ENCODE results near the gene F8A2.
"Not testable (repeated sequence)": the region's sequence is repeated elsewhere in the genome, so short reads cannot be mapped to it uniquely, and the experiment has no call there.

F8A2 gene

DNA sequence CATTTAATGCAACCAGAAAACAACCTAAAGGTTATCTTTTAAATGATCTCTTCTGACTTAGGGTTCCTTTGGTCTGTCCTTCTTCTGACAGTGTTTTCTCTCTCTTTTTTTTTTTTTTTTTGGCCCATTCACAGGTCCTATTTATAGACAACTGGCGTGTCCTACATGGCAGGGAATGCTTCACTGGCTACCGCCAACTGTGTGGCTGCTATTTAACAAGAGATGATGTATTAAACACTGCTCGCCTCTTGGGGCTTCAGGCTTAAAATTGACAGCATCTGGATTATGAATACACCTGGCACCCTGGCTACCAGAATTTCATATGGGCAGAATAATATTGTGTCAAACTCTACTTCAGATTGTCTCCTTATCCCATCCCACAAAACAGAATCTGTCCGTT, 32.4 kb upstream of the F8A2 start:
- H3K9me3 ChIP-seq (ENCODE audit: low read length); H3K27me3 ChIP-seq (ENCODE audit: insufficient read depth, low read length); H3K9ac ChIP-seq (ENCODE audit: low read length); H3K4me1 ChIP-seq (ENCODE audit: insufficient read depth, low read length, severe bottlenecking); H2AFZ ChIP-seq (ENCODE audit: low read length); H3K79me2 ChIP-seq (ENCODE audit: insufficient read depth, low read length); H3K9me2 ChIP-seq (ENCODE audit: low read depth, low read length); H3K4me2 ChIP-seq (ENCODE audit: low read length); H4K20me1 ChIP-seq (ENCODE audit: insufficient read depth, low read length); H3F3A ChIP-seq (ENCODE audit: insufficient read depth, low read length); H3K27ac ChIP-seq (ENCODE audit: low read depth, low read length, poor library complexity, severe bottlenecking); H3K36me3 ChIP-seq (ENCODE audit: insufficient read depth, low read length); H3K4me3 ChIP-seq (ENCODE audit: low read depth, low read length, poor library complexity, severe bottlenecking): not testable (repeated sequence)

DNA sequence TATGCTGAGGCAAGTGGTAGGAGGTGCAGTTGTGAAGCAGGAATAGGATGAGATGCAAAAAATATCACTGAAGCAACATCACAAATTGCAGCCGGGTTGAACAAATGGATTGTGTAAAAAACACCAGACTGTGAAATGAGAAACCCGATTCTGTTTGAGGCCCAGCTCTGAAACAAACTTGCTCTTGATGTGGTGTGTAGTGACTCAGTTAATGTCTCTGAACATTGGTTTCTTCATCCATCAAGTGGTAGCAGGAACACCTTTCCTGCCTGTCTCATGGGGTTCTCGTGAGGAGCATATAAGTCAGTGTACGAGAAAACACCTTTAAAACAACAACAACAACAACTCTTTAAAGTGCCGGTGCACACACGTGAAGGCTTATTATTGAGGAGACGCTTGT, 18.2 kb upstream of the F8A2 start:
- H3K9ac ChIP-seq (ENCODE audit: low read length); H3F3A ChIP-seq (ENCODE audit: insufficient read depth, low read length); H3K9me3 ChIP-seq (ENCODE audit: low read length); H3K79me2 ChIP-seq (ENCODE audit: insufficient read depth, low read length); H3K9me2 ChIP-seq (ENCODE audit: low read depth, low read length); H3K4me3 ChIP-seq (ENCODE audit: low read depth, low read length, poor library complexity, severe bottlenecking); H3K27me3 ChIP-seq (ENCODE audit: insufficient read depth, low read length); H3K27ac ChIP-seq (ENCODE audit: low read depth, low read length, poor library complexity, severe bottlenecking); H3K36me3 ChIP-seq (ENCODE audit: insufficient read depth, low read length); H3K4me2 ChIP-seq (ENCODE audit: low read length); H2AFZ ChIP-seq (ENCODE audit: low read length); H3K4me1 ChIP-seq (ENCODE audit: insufficient read depth, low read length, severe bottlenecking); H4K20me1 ChIP-seq (ENCODE audit: insufficient read depth, low read length): not testable (repeated sequence)

DNA sequence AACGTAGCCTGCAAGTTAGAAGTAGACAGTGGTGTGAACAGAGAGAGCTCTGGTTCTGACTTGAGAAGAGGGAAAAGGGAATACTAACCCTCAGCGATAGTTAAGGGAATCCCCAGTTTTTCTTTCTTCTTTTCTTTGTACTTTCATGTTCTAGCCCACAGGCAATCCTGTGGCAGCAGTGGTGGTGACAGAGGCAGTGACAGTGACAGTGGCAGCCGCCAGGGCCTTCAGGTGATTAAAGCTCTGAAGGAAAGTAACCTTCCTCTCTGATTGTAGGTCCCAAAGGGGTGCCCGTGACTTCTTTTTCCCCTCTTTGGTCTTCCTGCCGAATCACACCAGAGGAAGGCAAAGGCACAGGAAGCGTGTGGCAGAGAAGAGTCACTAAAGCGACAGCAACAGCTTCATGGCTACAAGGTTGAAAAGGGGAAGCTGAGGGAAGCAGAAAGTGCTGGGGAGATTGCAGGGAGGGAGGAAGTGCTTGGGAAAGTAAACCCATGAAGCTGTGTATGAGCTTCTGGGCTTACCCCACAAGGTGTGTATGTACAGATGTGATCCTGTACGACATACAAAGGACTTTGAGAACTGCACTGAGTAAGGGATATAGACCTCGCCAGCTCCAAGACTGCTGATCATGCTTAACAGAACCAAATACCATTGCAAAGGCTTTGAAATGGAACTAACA, 8.0 kb upstream of the F8A2 start:
- not testable (repeated sequence) for H3K4me1 ChIP-seq (ENCODE audit: insufficient read depth, low read length, severe bottlenecking); H3K9me3 ChIP-seq (ENCODE audit: low read length); H3K4me3 ChIP-seq (ENCODE audit: low read depth, low read length, poor library complexity, severe bottlenecking); H3K79me2 ChIP-seq (ENCODE audit: insufficient read depth, low read length); H3K9me2 ChIP-seq (ENCODE audit: low read depth, low read length); H4K20me1 ChIP-seq (ENCODE audit: insufficient read depth, low read length); H3K9ac ChIP-seq (ENCODE audit: low read length); H3K27me3 ChIP-seq (ENCODE audit: insufficient read depth, low read length); H3K4me2 ChIP-seq (ENCODE audit: low read length); H3K36me3 ChIP-seq (ENCODE audit: insufficient read depth, low read length); H2AFZ ChIP-seq (ENCODE audit: low read length); H3K27ac ChIP-seq (ENCODE audit: low read depth, low read length, poor library complexity, severe bottlenecking); H3F3A ChIP-seq (ENCODE audit: insufficient read depth, low read length)

DNA sequence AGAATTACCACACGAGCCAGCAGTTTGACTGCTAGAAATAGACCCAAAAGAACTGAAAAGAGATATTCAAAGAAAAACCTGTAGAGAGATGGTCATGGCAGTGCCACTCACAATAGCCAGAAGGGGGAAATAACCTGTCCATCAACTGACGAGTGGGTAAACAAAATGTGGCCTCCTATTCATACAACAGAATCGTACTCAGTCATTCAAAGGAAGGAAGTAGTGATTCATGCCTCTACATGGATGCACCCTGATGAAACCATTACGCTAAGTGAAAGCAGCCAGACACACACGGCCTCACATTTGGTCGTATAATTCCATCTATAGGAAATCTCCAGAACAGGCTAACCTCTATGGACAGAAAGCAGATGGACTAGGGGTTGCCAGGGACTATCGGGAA, 2.1 kb upstream of the F8A2 start:
- not testable (repeated sequence) for H3K79me2 ChIP-seq (ENCODE audit: insufficient read depth, low read length); H3K4me1 ChIP-seq (ENCODE audit: insufficient read depth, low read length, severe bottlenecking); H3K4me2 ChIP-seq (ENCODE audit: low read length); H3K9ac ChIP-seq (ENCODE audit: low read length); H3K4me3 ChIP-seq (ENCODE audit: low read depth, low read length, poor library complexity, severe bottlenecking); H3K9me2 ChIP-seq (ENCODE audit: low read depth, low read length); H4K20me1 ChIP-seq (ENCODE audit: insufficient read depth, low read length); H3K27me3 ChIP-seq (ENCODE audit: insufficient read depth, low read length); H2AFZ ChIP-seq (ENCODE audit: low read length); H3K9me3 ChIP-seq (ENCODE audit: low read length); H3K36me3 ChIP-seq (ENCODE audit: insufficient read depth, low read length); H3F3A ChIP-seq (ENCODE audit: insufficient read depth, low read length); H3K27ac ChIP-seq (ENCODE audit: low read depth, low read length, poor library complexity, severe bottlenecking)

DNA sequence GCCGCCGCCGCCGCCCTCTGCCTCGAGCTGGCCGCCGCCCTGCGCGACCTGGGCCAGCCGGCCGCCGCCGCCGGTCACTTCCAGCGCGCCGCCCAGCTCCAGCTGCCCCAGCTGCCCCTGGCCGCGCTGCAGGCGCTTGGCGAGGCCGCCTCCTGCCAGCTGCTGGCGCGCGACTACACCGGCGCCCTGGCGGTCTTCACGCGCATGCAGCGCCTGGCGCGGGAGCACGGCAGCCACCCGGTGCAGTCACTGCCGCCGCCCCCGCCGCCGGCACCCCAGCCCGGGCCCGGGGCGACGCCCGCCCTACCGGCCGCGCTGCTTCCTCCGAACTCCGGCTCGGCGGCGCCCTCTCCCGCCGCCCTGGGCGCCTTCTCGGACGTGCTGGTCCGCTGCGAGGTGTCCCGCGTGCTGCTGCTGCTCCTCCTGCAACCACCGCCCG, 653 bp downstream of the F8A2 start:
- not testable (repeated sequence) for H3K36me3 ChIP-seq (ENCODE audit: insufficient read depth, low read length); H2AFZ ChIP-seq (ENCODE audit: low read length); H3K79me2 ChIP-seq (ENCODE audit: insufficient read depth, low read length); H3K4me1 ChIP-seq (ENCODE audit: insufficient read depth, low read length, severe bottlenecking); H3K27ac ChIP-seq (ENCODE audit: low read depth, low read length, poor library complexity, severe bottlenecking); H3K4me2 ChIP-seq (ENCODE audit: low read length); H4K20me1 ChIP-seq (ENCODE audit: insufficient read depth, low read length); H3F3A ChIP-seq (ENCODE audit: insufficient read depth, low read length); H3K9me2 ChIP-seq (ENCODE audit: low read depth, low read length); H3K9ac ChIP-seq (ENCODE audit: low read length); H3K27me3 ChIP-seq (ENCODE audit: insufficient read depth, low read length); H3K4me3 ChIP-seq (ENCODE audit: low read depth, low read length, poor library complexity, severe bottlenecking); H3K9me3 ChIP-seq (ENCODE audit: low read length)
